Fibroblast of mammary gland (primary cell): ENCODE measurements around the gene RASIP1.
"Not testable (repeated sequence)": the region's sequence is repeated elsewhere in the genome, so short reads cannot be mapped to it uniquely, and the experiment has no call there.

Source experiments
- DNase-seq: peaks from one replicate; pipeline ENCODE4 v3.0.0-alpha.2; 2010; ENCODE audit warnings: low read depth
- H3K4me3 ChIP-seq: 2 replicates; pipeline ENCODE4 v1.5.1; 2011; ENCODE audit warnings: low read depth, mild to moderate bottlenecking, low read length, moderate library complexity; ENCODE audit not compliant: control insufficient read depth
- TF ChIP-seq, protein P1 (sequence below): conservative IDR thresholded peaks from 2 replicates; pipeline ENCODE4 v1.5.1; 2011; ENCODE audit warnings: low read depth, low read length, inconsistent platforms; ENCODE audit not compliant: control insufficient read depth, insufficient read depth

Gene RASIP1

DNA sequence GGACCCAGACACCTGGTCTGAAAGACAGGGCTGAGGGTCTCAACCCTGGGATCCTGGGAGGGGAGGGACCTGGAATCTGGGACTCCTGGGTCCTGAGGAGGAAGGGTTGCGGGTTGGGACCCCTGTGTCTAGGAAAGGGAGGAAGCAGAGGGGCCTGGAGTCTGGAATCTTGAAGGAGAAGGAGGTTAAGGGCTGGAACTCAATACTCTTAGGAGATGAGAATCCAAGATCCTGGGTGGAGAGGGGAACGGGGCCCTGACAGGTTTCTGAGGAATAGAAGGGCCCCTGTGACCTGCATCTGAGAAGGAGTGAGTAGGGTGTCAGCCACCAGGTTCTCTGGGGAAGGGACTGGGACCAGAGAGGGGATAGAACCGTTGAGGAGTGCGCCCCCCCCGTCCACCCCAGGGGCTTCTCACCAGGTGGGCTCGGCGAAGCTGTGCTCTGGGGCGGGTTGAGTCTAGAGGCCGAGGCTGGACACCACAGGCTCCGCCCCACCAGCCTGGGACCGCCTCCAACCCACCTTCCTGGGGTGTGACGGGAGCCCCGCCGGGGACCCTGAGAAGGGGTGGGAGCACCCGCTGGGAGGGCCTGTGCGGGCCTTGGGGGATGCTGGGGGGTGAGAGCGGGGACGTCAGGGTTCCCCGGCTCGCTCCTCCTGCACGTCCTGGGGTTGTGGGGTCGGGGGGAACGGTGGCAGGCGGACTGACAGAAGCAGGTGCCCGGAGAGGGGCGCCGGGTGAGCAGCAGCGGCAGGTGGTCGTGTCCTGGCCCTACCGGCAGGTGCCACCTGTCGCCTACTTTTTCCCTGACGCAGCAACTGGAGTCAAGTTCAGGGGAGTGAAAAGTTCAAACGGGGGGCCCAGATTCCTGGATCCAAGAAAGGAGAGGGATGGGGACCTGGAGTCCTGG, 20.9 kb downstream of the RASIP1 start, which contains the start of gene MAMSTR:
MAMSTR (minus strand) TSS at position 463 of the 909 bp plus-strand sequence. CDS start 694 bp downstream, outside the sequence.
- no peak for DNase-seq
- TF ChIP-seq, protein P1, sequence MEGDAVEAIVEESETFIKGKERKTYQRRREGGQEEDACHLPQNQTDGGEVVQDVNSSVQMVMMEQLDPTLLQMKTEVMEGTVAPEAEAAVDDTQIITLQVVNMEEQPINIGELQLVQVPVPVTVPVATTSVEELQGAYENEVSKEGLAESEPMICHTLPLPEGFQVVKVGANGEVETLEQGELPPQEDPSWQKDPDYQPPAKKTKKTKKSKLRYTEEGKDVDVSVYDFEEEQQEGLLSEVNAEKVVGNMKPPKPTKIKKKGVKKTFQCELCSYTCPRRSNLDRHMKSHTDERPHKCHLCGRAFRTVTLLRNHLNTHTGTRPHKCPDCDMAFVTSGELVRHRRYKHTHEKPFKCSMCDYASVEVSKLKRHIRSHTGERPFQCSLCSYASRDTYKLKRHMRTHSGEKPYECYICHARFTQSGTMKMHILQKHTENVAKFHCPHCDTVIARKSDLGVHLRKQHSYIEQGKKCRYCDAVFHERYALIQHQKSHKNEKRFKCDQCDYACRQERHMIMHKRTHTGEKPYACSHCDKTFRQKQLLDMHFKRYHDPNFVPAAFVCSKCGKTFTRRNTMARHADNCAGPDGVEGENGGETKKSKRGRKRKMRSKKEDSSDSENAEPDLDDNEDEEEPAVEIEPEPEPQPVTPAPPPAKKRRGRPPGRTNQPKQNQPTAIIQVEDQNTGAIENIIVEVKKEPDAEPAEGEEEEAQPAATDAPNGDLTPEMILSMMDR = no peak
- H3K4me3 ChIP-seq = peak within 1 kb of the TSS; percentile 73

DNA sequence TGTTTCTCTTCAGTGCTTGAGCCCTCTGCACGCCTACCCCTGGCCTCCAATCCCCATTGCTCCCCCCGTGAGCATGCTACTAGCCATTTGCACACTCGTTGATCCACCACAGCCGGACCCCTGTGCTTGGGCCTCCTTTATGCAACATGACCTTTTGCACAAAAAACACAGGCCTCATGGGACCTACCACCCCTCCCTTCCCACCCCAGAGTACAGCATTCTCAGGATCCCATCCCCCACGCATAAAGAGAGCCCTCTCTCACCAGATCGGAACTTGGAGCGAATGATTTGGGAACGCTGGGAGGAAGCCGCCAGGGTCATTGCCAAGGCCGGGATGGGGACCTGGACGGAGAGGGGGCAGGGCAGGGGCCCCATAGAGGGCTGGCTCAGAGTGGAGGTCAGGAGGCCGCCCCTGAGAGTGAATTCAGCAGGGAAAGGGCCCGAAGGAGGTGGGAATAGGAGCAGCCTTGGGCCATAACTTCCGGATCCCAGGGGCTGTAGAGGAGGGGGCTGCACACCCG, 21.6 kb downstream of the RASIP1 start:
- H3K4me3 ChIP-seq = no peak overlapping the region

DNA sequence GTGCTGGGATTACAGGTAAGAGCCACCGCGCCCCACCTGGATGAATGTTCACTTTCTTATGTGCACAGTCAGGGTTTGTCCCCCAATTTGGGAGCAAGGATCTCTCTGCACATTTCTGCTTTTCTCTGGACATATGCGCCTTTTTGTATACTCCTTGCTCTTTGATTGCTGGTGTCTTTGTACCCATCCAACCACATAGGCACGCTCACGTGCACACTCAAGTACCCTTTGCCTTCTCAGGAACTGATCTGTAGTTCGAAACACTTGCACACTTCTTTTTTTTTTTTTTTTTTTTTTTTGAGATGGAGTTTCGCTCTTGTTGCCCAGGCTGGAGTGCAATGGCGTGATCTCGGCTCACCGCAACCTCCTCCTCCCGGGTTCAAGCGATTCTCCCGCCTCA, 22.3 kb downstream of the RASIP1 start:
- not testable (repeated sequence) for DNase-seq, H3K4me3 ChIP-seq

More for the DNA sequence above, 21.6 kb downstream of the RASIP1 start:
- DNase-seq = no peak
- TF ChIP-seq, protein P1 = no peak

DNA sequence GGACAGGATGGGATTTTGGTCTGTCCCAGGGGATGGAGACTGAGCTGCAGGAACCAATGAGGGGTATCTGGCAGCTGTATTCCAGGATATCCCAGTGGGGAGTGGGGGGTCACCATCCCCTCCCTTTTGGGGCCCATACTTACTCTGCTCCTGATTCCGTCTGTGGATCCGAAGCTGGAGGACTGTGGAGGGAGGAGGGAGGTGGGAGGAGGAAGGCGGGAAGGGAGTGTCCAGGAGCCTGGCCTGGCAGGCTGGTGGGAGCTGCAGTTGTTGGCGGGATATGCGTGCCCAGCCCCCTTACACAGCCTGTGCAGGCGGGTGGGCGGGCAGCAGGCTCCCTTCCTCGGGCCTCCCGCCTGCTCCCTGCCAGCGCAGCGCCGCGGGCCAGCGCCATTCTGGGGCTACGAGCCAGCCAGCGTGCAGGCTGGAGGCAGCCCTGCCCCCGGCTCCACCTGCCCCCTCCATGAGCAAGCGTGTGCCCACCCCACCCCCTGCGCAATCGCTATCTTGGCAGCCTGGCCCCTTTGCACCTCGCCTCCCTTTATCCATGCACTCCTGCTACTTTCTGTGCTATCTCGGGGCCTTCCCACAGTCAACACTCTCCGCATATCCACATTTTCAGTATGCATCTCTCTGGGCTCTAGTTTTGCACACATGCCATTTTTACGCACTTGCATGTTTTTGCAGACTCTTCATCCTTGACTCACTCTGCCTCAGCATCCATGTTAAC, 23.7 kb downstream of the RASIP1 start:
- TF ChIP-seq, protein P1 = no peak
- H3K4me3 ChIP-seq = peak overlapping the region; percentile 37
- DNase-seq = peak; percentile 54

DNA sequence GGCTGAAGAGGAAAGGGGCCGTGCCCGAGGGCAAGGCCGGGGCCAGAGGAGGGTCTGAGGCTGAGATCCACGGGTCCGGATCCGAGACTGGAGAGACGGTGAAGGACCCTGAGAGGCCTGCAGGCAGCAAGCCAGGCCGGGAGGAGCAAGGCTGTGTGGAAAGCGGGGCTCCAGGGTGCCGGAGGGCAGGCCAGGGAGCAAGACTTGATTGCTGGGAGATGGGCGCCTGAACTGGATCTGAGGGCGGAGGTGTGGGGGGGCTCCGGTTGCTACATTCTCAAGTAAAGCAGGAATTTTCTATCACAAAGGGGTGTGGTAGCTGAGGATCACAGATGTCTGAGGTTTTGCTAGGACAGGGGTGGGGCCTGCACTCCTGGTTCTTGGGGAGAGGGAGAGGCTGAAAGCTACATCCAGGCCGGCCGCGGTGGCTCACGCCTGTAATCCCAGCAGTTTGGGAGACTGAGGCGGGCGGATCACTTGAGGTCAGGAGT, 24.7 kb downstream of the RASIP1 start:
- TF ChIP-seq, protein P1 = no peak
- peak; percentile 50 for DNase-seq
- H3K4me3 ChIP-seq = peak overlapping the region; percentile 62

DNA sequence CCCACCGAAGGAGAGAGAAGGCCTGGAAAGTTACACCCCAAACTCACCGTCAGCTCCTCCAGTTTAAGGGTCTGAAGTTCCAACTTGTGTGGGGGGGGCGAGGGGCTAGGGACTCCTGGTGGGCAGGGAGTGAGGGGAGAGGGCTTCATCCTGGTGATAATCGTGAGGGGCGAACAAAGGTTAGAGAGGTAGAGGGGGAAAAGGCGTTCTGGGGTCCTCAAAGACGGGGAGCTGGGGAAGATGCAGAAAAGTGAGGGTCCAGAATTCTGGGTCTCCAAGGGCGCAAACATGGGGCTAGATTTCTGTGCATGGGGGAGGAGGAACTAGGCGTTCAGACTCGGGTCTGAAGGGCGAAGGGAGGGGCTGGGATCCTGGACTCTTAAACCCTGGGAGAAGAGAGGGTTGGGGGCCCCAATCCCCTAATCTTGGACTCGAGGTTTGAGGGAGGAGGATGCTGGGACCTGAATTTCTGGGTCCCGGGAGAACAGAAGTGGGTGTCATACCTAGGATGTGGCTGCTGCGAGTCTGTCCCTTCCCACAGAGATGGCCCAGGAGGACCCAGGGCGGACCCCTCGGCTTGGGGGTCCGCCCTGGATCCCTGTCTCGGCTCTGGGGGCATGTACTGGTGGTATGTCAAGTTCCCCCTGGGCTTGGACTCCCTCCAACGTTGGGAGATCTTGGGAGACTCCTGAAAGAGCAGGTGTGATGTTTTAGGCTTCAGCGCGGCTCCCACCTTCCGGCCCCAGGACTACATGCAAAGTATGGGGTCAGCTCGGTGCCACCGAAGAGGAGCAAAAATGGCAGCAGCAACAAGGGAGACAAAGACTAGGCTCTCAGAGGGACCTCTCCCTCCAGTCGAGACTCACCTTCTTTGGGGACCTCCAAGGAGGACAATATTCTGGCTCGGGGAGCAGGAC, 25.4 kb downstream of the RASIP1 start:
- no peak for DNase-seq
- TF ChIP-seq, protein P1 = no peak
- peak overlapping the region; percentile 62 for H3K4me3 ChIP-seq
